OCI-LY1 (cell line): ENCODE measurements around the gene HEBP1.

Experiments used
- EZH2 ChIP-seq: fragments of 200-600 bp; sonication (generic), shearing (Covaris generic); IDR thresholded peaks from 2 replicates; pipeline ENCODE4 v1.8.0; 2017; ENCODE audit warnings: borderline replicate concordance, mixed run types, mild to moderate bottlenecking, antibody characterized with exemption, low read length, moderate library complexity, mixed read lengths
- TF ChIP-seq, protein P1 (sequence below): fragments of 200-600 bp; sonication (generic), shearing (Covaris generic); IDR thresholded peaks from 2 replicates; pipeline ENCODE4 v1.5.1; 2017; ENCODE audit warnings: mild to moderate bottlenecking, antibody characterized with exemption, low read length, moderate library complexity, mixed read lengths

DNA sequence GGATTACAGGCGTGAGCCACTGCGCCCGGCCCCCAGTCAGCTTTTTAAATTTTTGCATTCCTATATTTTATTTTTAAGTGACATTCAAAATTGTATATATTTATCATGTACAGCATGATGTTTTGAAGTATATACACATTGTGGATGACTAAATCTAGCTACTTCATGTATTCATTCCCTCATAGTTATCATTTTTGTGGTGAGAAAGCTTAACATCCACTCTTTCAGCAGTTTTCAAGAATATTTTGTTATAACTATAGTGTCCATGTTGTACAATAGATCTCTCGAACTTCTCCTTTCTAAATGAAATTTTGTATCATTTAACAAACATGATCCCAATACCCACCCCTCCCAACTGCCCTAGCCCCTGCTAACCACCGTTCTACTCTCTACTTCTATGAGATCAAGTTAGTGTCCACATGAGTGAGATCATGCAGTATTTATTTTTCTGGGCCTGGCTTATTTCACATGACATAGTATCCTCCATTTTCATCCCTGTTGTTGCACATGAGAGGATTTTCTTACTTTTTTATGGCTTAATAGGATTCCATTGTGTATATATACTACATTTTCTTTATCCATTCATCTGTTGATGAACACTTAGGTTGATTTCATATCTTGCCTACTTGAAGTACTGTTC, 8.8 kb upstream of the HEBP1 start:
- TF ChIP-seq, protein P1, sequence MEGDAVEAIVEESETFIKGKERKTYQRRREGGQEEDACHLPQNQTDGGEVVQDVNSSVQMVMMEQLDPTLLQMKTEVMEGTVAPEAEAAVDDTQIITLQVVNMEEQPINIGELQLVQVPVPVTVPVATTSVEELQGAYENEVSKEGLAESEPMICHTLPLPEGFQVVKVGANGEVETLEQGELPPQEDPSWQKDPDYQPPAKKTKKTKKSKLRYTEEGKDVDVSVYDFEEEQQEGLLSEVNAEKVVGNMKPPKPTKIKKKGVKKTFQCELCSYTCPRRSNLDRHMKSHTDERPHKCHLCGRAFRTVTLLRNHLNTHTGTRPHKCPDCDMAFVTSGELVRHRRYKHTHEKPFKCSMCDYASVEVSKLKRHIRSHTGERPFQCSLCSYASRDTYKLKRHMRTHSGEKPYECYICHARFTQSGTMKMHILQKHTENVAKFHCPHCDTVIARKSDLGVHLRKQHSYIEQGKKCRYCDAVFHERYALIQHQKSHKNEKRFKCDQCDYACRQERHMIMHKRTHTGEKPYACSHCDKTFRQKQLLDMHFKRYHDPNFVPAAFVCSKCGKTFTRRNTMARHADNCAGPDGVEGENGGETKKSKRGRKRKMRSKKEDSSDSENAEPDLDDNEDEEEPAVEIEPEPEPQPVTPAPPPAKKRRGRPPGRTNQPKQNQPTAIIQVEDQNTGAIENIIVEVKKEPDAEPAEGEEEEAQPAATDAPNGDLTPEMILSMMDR: no peak
- TF ChIP-seq EZH2: no peak
